Measurements from ENCODE around the gene AOPEP.

AOPEP gene

GRCh38 chr9:95099321-95100070, 373.0 kb downstream of the AOPEP start:
- no peak for DNase-seq (ENCODE audit: low read depth)

- no peak for DNase-seq (ENCODE audit: low read depth)
Observed at GRCh38 chr9:95100071-95100627, 373.6 kb downstream of the AOPEP start.

DNA sequence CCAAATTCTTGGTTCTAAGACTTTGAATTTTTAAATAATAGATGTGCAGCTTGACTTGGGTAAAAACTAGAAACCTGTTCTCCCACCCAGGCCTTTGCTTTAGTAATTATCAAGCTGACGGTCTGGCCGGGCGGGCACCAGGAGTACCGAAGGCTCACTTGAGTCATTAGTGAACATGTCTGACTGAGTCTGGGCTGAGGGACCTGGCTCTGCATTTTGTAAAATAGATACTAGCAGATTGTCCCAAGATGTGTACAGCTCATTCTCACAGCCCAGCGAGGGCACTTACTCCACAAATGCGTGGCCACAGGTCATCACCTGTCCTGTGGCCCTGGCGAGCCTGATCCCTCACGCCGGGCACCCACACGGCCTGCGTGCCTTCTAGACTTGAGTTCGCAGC, 374.8 kb downstream of the AOPEP start:
- no peak for DNase-seq (ENCODE audit: low read depth)

- DNase-seq (ENCODE audit: low read depth), result no peak
Observed at GRCh38 chr9:95102001-95102433, 375.5 kb downstream of the AOPEP start.

GRCh38 chr9:95102572-95102971, 376.1 kb downstream of the AOPEP start:
- no peak for DNase-seq (ENCODE audit: low read depth)

GRCh38 chr9:95103281-95103771, 376.8 kb downstream of the AOPEP start:
- no peak for DNase-seq (ENCODE audit: low read depth)

DNA sequence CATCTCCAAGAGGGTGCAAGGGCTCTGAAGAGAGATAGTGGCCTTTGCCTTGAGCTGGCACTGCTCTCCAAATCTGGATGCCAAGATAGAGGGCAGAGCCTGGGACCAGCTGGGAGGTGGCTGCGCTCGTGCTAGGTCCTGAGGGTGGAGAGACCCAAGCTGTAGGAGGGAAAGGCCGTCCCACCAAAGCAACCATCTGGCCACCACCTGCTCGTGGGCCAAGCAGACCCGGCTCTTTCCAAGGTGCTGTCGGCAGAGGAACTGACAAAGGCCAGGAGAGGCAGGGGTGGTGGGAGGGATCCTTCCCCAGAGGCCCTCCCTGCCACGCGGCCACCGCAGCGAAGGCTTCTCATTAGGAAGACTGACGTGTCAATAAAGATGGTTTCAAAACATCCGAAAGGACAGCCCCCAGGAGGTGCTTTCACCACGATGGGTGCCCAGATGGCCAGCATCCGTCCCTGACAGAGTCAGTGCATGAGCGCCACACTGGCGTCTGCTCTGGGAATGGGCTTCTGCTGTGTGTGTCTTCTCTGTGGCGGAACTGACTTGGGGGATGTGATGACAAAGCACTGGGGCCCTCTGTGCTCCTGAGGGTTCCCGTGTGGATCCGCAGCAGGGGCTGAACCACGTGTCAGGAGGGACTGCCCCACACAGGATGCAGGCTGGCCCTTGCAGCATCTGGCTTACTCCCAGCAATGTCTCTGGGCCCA, 377.5 kb downstream of the AOPEP start:
- no peak for DNase-seq (ENCODE audit: low read depth)

- no peak for DNase-seq (ENCODE audit: low read depth)
Observed at GRCh38 chr9:95104581-95104960, 378.1 kb downstream of the AOPEP start.

DNA sequence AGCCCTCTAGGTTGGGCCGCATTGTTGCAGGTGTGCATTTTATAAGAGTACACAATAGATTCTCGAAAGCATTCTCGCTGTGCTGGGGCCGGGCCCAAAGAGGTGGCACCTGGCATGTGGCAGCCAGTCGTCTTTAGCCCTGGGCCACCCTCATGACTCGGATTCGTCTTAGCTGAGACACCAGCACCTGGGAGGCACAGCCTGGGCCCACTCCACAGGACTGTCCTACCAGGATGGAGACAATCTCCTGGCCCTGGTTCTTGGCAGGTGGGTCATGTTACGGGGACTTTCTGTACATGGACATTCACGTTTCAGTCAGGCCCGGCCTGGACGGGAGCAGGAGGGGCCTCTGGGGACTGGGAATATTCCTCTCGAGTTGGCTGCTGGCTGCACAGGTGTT, 378.5 kb downstream of the AOPEP start:
- no peak for DNase-seq (ENCODE audit: low read depth)

- no peak for DNase-seq (ENCODE audit: low read depth)
Observed at GRCh38 chr9:95105519-95106287, 379.2 kb downstream of the AOPEP start.

- peak; percentile 81 for DNase-seq (ENCODE audit: low read depth)
Observed at GRCh38 chr9:95107001-95107749, 380.7 kb downstream of the AOPEP start.

DNA sequence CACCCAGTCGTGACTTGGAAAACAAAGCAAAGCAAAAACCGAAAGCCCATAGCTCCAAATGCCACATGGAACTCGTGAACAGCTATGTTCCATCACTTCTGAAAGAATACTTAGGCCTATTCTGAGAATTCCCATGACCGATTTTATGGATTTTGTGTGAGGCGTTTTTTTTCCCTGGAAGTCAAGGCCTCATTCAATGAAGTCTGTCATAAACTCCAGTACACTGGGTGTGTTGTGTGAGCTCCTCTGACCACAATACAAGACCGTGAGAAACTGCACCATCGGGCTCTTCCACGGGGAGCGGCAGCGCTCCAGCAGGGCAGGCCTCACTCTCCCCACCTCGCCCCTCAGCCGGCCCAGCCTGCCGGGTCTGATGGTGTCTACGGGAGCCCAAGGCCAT, 381.5 kb downstream of the AOPEP start:
- DNase-seq (ENCODE audit: low read depth), result no peak

- DNase-seq (ENCODE audit: low read depth), result no peak
Observed at GRCh38 chr9:95108777-95109176, 382.3 kb downstream of the AOPEP start.

- no peak for DNase-seq (ENCODE audit: low read depth)
Observed at GRCh38 chr9:95109456-95109855, 383.0 kb downstream of the AOPEP start.

GRCh38 chr9:95110921-95111525, 384.5 kb downstream of the AOPEP start:
- no peak for DNase-seq (ENCODE audit: low read depth)

- DNase-seq (ENCODE audit: low read depth), result no peak
Observed at GRCh38 chr9:95111716-95112115, 385.2 kb downstream of the AOPEP start.

- no peak for DNase-seq (ENCODE audit: low read depth)
Observed at GRCh38 chr9:95112436-95113280, 386.2 kb downstream of the AOPEP start.

GRCh38 chr9:95115104-95115503, 388.6 kb downstream of the AOPEP start:
- no peak for DNase-seq (ENCODE audit: low read depth)

- DNase-seq (ENCODE audit: low read depth), result no peak
Observed at GRCh38 chr9:95116002-95116807, 389.7 kb downstream of the AOPEP start.

All from iris pigment epithelial cell (primary cell).